ENCODE measurements around the gene DOCK6.

DNA sequence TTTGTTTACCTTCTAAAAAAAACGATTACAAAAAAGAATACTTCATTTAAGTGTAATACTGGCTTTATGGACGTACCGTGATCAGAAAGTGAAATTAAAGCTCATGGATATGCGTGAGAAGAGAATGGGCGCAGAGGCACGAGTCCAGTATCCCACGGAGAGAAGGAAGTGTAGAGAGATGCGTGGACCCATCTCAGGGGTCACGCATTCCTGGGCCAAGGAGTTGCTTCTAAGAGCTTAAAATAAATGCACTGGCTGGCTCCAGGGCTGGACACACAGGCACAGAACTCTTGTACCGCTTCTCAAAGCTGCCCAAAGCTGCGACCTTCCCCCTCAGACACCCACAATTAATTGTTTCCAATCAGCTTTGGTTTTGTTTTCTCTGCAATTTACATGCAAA, 98.0 kb downstream of the DOCK6 start:
- TF ChIP-seq, protein P1, sequence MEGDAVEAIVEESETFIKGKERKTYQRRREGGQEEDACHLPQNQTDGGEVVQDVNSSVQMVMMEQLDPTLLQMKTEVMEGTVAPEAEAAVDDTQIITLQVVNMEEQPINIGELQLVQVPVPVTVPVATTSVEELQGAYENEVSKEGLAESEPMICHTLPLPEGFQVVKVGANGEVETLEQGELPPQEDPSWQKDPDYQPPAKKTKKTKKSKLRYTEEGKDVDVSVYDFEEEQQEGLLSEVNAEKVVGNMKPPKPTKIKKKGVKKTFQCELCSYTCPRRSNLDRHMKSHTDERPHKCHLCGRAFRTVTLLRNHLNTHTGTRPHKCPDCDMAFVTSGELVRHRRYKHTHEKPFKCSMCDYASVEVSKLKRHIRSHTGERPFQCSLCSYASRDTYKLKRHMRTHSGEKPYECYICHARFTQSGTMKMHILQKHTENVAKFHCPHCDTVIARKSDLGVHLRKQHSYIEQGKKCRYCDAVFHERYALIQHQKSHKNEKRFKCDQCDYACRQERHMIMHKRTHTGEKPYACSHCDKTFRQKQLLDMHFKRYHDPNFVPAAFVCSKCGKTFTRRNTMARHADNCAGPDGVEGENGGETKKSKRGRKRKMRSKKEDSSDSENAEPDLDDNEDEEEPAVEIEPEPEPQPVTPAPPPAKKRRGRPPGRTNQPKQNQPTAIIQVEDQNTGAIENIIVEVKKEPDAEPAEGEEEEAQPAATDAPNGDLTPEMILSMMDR (conservative IDR thresholded peaks at IDR 0.05; ENCODE audit: low read length): no peak
- TF ChIP-seq EZH2phosphoT487 (IDR thresholded peaks at IDR 0.05; ENCODE audit: borderline replicate concordance, low read depth, low read length): no peak
